B cell (primary cell): ENCODE data around the gene TMA7. TPM values are rescaled to one million over a fixed set of nuclear protein-coding genes. Genes with fewer than 3 reads are reported as not detected.

Source experiments
- ATAC-seq: fragments of 200-7000 bp; cut with Tn5 transposase; one replicate; pipeline ENCODE4 v1.10.0; 2021; ENCODE audit warnings: low read depth, mild to moderate bottlenecking, moderate number of reproducible peaks, moderate library complexity
- CTCF ChIA-PET: fragments of 350-600 bp; sonication (Branson Sonifier 250); formaldehyde crosslinking; loops from one replicate; lab custom pipeline; 2021; ENCODE audit warnings: antibody characterized with exemption, inconsistent platforms; lab: Charles Lee
- POLR2A ChIA-PET: fragments of 350-600 bp; sonication (Branson Sonifier 250); formaldehyde crosslinking; loops from one replicate; lab custom pipeline; 2021; ENCODE audit warnings: antibody characterized with exemption; lab: Charles Lee
- DNase-seq: peaks from one replicate; pipeline ENCODE4 v3.0.0; 2013
- H2AFZ ChIP-seq: 2 replicates; pipeline ENCODE4 v1.6.1; 2012; ENCODE audit warnings: mild to moderate bottlenecking, low read depth, low read length; ENCODE audit not compliant: insufficient read depth, poor library complexity, severe bottlenecking
- H3K27ac ChIP-seq, 2 donors: 1 replicate in 1 of 2; 2 replicates in 1 of 2; pipeline ENCODE4 v1.5.1; 2012 to 2013; ENCODE audit warnings: low read length in 2 of 2, mild to moderate bottlenecking in 2 of 2, moderate library complexity in 1 of 2
- H3K27me3 ChIP-seq, 4 experiments: fragments of 200-600 bp in 1 of 4; sonication (generic) in 1 of 4; replicated peaks in 1 of 4; 1 replicate in 2 of 4; 2 replicates in 2 of 4; pipeline versions ENCODE4 v1.6.1 to v1.7.0; 2013 to 2016; ENCODE audit warnings: low read length in 3 of 4, mild to moderate bottlenecking in 2 of 4, mixed read lengths in 1 of 4, moderate library complexity in 1 of 4; ENCODE audit not compliant: insufficient read depth in 4 of 4, control insufficient read depth in 3 of 4; ENCODE audit errors: control extremely low read depth in 1 of 4
- H3K36me3 ChIP-seq, 2 experiments: replicated peaks in 1 of 2; 1 replicate in 1 of 2; 2 replicates in 1 of 2; pipeline versions ENCODE4 v1.6.1 to v1.7.1; 2013; ENCODE audit warnings: low read length in 1 of 2; ENCODE audit not compliant: insufficient read depth in 2 of 2, control insufficient read depth in 1 of 2; ENCODE audit errors: control extremely low read depth in 1 of 2, extremely low read depth in 1 of 2
- H3K4me1 ChIP-seq, 2 donors: fragments of 200-600 bp in 1 of 2; sonication (generic) in 1 of 2; 1 replicate in 1 of 2; 2 replicates in 1 of 2; pipeline versions ENCODE4 v1.5.1 to v1.6.1; 2013 to 2017; ENCODE audit warnings: low read length in 2 of 2; ENCODE audit not compliant: control insufficient read depth in 2 of 2, insufficient read depth in 2 of 2
- H3K4me2 ChIP-seq: replicated peaks from 2 replicates; pipeline ENCODE3; 2012; ENCODE audit warnings: mild to moderate bottlenecking, low read depth, low read length; ENCODE audit not compliant: poor library complexity, severe bottlenecking
- H3K4me3 ChIP-seq, 5 experiments: fragments of 200-600 bp in 1 of 5; sonication (generic) in 1 of 5; 1 replicate in 3 of 5; 2 replicates in 2 of 5; pipeline versions ENCODE4 v1.5.1 to v1.7.0; 2011 to 2016; ENCODE audit warnings: low read length in 4 of 5, mild to moderate bottlenecking in 4 of 5, low read depth in 2 of 5, control low read depth in 1 of 5, moderate library complexity in 1 of 5; ENCODE audit not compliant: insufficient read depth in 1 of 5; ENCODE audit errors: control extremely low read depth in 1 of 5, extremely low read depth in 1 of 5
- H3K79me2 ChIP-seq: fragments of 200-600 bp; sonication (generic); one replicate; pipeline ENCODE4 v1.6.0; 2016; ENCODE audit warnings: low read length; ENCODE audit not compliant: control insufficient read depth, insufficient read depth
- H3K9ac ChIP-seq: fragments of 200-600 bp; sonication (generic); 2 replicates; pipeline ENCODE4 v1.6.1; 2017; ENCODE audit warnings: mild to moderate bottlenecking, low read length, moderate library complexity
- H3K9me3 ChIP-seq, 3 donors: one replicate each; pipeline versions ENCODE4 v1.6.1 to v1.7.1; 2013; ENCODE audit warnings: low read length in 2 of 3; ENCODE audit not compliant: control insufficient read depth in 2 of 3, insufficient read depth in 1 of 3; ENCODE audit errors: control extremely low read depth in 1 of 3
- H4K20me1 ChIP-seq: 2 replicates; pipeline ENCODE4 v1.6.0; 2012; ENCODE audit warnings: mild to moderate bottlenecking, low read length; ENCODE audit not compliant: insufficient read depth, control insufficient read depth, poor library complexity, severe bottlenecking
- H3K27ac Mint-ChIP-seq: one replicate; pipeline ENCODE4 v1.8.0; 2021; ENCODE audit warnings: mixed read lengths
- H3K27me3 Mint-ChIP-seq: one replicate; pipeline ENCODE4 v1.8.0; 2021; ENCODE audit warnings: mixed read lengths
- H3K4me1 Mint-ChIP-seq: one replicate; pipeline ENCODE4 v1.8.0; 2021; ENCODE audit warnings: mixed read lengths
- H3K4me3 Mint-ChIP-seq: one replicate; pipeline ENCODE4 v1.8.0; 2021; ENCODE audit warnings: mixed read lengths
- H3K9me3 Mint-ChIP-seq: one replicate; pipeline ENCODE4 v1.8.0; 2022; ENCODE audit warnings: mixed read lengths; ENCODE audit not compliant: insufficient read depth
- EZH2 ChIP-seq: IDR thresholded peaks from 2 replicates; pipeline ENCODE4 v1.6.1; 2012; ENCODE audit warnings: borderline replicate concordance, low read depth, mild to moderate bottlenecking, moderate library complexity, low read length; ENCODE audit not compliant: insufficient read depth, poor library complexity, severe bottlenecking
- WGBS: methylation state at CpG from one replicate; pipeline ENCODE4 v1.1.5; 2013; ENCODE audit warnings: missing lambda C conversion rate; ENCODE audit not compliant: insufficient coverage; 5-methylcytosine and 5-hydroxymethylcytosine counted together
- intact Hi-C: fragments of 100-400 bp; cut with micrococcal nuclease; formaldehyde crosslinking; loops from one replicate; pipeline ENCODE4 v1.10.0; 2022
- polyA plus RNA-seq: library from polyadenylated mRNA; depleted of rRNA; stranded (reverse); fragments of >200 nt; gene quantifications from 2 replicates; pipeline ENCODE4 v1.2.3, GENCODE V29; 2012
- total RNA-seq, 2 donors: library from RNA; stranded (reverse); fragments of 120-200 nt in 1 of 2; gene quantifications; 1 replicate in 1 of 2; 2 replicates in 1 of 2; pipeline versions ENCODE4 v1.2.3 to v1.2.4, GENCODE V29; 2013 to 2022
- TF ChIP-seq, protein P1 (sequence below): fragments of 200-600 bp; IDR thresholded peaks from one replicate; pipeline ENCODE4 v1.8.0; 2022; ENCODE audit warnings: antibody characterized with exemption, mild to moderate bottlenecking

TMA7 gene
- total and polyA plus RNA-seq, 2 donors (not counting 1 experiment from before 2014, with no cell fraction given): 169 to 194 TPM

DNA sequence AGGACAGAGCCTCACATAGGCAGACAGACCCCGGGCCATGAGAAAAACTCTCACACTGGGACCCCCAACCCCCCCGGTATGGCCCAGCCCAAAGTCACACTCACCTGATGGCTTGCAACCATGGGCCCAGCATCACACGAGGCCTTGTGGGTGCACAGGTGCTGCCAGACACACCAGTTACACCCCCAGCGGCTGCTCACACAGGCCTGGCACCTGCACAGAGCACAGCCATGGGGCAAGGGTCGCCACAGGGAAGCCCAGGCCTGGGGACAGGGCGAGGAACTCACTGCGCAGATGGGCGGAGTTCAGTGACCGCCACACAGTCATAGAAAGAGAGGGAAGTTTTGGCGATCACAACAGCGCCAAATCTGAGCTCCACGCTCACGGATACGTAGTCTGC is 19.5 kb upstream of the TMA7 start:
- H3K4me1 Mint-ChIP-seq: no peaks in the 10 kb centered on the region
- H3K9me3 Mint-ChIP-seq: no peaks in the 10 kb centered on the region
- Histone ChIP-seq H3K4me3 (no peak overlapping the region), H3K36me3 (no peaks in the 10 kb centered on the region), H3K9me3 (no peaks in the 10 kb centered on the region), H2AFZ (no peak overlapping the region), H3K27me3 (no peaks in the 10 kb centered on the region), H3K4me2 (no peak overlapping the region), H3K79me2 (no peaks in the 10 kb centered on the region), H3K27ac (no peak overlapping the region), H4K20me1 (no peaks in the 10 kb centered on the region), H3K4me1 (no peaks in the 10 kb centered on the region), H3K9ac (no peak overlapping the region)
- no peaks in the 10 kb centered on the region for H3K27me3 Mint-ChIP-seq
- DNase-seq (no peak), ATAC-seq (no peak)
- WGBS: 92% methylated on average over 14 of the region's 14 CpGs
- ChIA-PET POLR2A (no interaction called here), CTCF (interaction anchor here (1.2 to 1.4 kb wide), 2 partner anchors 16 to 20 kb away, joined by 3 to 4 read pairs; no protein-coding TSS in a partner anchor)
- intact Hi-C loops: no loop called here
- no peak overlapping the region for H3K4me3 Mint-ChIP-seq
- no peak overlapping the region for H3K27ac Mint-ChIP-seq
- TF ChIP-seq EZH2: no peak

DNA sequence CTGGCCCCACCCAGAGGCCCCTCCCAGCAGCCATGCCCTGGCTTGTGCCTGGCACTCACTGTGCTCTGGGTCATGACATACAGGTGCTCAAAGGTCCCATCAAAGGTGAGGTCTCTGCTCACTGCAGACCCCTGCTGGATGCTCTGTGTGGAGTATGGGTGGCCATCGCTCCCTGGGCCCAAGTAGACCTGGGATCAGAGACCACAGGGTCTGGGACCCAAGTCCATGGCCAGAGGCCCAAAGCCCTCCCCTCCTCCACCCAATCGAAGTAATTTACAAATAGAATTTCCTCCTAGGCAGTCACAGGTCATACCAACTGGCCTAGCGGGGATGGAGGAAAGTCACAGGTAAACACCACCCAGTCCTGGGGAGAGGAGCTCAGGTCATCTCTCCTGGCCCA is 17.8 kb upstream of the TMA7 start:
- Mint-ChIP-seq H3K27ac (no peak overlapping the region), H3K27me3 (peaks cover 4% of the 10 kb centered on the region), H3K4me3 (no peak overlapping the region), H3K9me3 (no peaks in the 10 kb centered on the region), H3K4me1 (no peaks in the 10 kb centered on the region)
- Histone ChIP-seq H3K27ac (no peak overlapping the region), H4K20me1 (no peaks in the 10 kb centered on the region), H3K79me2 (no peaks in the 10 kb centered on the region), H3K4me3 (no peak overlapping the region), H3K36me3 (no peaks in the 10 kb centered on the region), H3K9ac (no peak overlapping the region), H3K9me3 (no peaks in the 10 kb centered on the region), H2AFZ (no peak overlapping the region), H3K27me3 (no peaks in the 10 kb centered on the region), H3K4me1 (no peaks in the 10 kb centered on the region), H3K4me2 (no peak overlapping the region)
- DNase-seq (no peak), ATAC-seq (no peak)
- intact Hi-C loops: no loop called here
- CTCF ChIA-PET: interaction anchor here (0.5 to 2.3 kb wide), 5 partner anchors 11 to 497 kb away, joined by 3 to 16 read pairs (median 4); no protein-coding TSS in a partner anchor
- POLR2A ChIA-PET: no interaction called here
- TF ChIP-seq, protein P1, sequence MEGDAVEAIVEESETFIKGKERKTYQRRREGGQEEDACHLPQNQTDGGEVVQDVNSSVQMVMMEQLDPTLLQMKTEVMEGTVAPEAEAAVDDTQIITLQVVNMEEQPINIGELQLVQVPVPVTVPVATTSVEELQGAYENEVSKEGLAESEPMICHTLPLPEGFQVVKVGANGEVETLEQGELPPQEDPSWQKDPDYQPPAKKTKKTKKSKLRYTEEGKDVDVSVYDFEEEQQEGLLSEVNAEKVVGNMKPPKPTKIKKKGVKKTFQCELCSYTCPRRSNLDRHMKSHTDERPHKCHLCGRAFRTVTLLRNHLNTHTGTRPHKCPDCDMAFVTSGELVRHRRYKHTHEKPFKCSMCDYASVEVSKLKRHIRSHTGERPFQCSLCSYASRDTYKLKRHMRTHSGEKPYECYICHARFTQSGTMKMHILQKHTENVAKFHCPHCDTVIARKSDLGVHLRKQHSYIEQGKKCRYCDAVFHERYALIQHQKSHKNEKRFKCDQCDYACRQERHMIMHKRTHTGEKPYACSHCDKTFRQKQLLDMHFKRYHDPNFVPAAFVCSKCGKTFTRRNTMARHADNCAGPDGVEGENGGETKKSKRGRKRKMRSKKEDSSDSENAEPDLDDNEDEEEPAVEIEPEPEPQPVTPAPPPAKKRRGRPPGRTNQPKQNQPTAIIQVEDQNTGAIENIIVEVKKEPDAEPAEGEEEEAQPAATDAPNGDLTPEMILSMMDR: no peak
- no peak for TF ChIP-seq EZH2
- WGBS: 95% methylated on average over 2 of the region's 3 CpGs
